Erythroblast (primary cell): ENCODE results near the gene UNC13D.

Experiments used
- DNase-seq, 2 experiments: peaks; one replicate each; lab custom pipeline; 2025; lab: John Stamatoyannopoulos, UW
- GATA1 ChIP-seq: IDR thresholded peaks from 2 replicates; pipeline ENCODE4 v1.6.1; 2011; ENCODE audit warnings: low read depth, mild to moderate bottlenecking, control low read depth, low read length, moderate library complexity
- POLR2A ChIP-seq: IDR thresholded peaks from 2 replicates; pipeline ENCODE4 v1.6.1; 2011; ENCODE audit warnings: mild to moderate bottlenecking, low read length

UNC13D gene

GRCh38 chr17:75810216-75810615 lies 34.0 kb downstream of the UNC13D start:
- no peak for DNase-seq
- TF ChIP-seq POLR2A = no peak

- no peak for TF ChIP-seq GATA1
- DNase-seq = no peak
Observed at GRCh38 chr17:75809631-75810111, 34.5 kb downstream of the UNC13D start.

DNA sequence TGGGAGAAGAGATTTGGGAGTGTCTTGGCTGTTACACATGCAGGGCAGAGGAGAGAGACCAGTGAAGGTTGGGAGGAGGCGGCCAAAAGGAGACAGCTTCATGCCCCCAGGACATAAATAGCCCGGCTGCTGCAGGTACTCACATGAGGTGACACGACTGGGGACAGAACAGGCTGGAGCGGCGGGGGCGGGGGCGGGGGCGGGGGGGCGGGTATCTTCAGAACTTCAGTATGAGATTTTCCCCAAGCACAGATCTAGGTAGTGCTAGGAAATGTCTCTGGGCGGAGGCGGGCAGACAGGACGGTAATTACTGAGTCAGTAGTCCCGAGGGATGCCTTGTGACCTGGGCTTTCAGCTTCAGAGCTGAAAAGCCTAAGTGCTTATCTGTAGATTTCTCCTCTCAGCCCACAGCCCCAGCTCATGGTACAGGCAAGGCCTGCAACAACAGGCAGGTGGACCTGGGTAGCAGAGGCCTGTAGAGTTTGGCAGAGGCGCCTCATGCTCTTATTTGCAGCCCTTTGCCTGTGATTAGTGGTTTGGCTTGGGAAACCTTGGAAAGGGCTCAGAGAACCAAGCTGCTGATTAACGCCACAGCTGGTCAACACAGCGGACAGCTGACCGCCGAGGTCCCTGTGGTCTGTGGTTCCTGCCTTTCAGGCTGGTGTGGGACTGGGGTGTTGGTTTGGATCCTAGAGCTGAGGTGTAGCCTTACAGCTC lies 35.1 kb downstream of the UNC13D start:
- no peak for DNase-seq
- TF ChIP-seq GATA1 (no peak), POLR2A (no peak)

DNA sequence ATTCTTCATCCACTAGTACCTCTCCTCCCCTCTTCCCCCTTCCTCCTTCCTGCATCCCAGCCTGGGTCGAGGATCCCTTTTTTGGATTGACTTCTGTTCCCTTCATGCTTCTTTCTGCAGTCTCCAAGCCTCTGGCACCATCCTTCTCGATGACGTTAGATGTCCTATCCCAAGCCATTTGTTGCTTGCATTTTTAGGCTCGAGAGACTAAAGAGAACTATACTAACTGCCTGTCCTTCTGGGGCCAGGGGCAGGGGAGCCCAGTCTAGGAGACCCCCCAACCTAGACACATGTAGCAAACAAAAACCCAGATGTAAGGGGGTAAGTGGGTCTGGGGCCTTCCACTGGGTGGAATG lies 35.7 kb downstream of the UNC13D start:
- no peak for TF ChIP-seq GATA1
- no peak for TF ChIP-seq POLR2A
- no peak for DNase-seq

DNA sequence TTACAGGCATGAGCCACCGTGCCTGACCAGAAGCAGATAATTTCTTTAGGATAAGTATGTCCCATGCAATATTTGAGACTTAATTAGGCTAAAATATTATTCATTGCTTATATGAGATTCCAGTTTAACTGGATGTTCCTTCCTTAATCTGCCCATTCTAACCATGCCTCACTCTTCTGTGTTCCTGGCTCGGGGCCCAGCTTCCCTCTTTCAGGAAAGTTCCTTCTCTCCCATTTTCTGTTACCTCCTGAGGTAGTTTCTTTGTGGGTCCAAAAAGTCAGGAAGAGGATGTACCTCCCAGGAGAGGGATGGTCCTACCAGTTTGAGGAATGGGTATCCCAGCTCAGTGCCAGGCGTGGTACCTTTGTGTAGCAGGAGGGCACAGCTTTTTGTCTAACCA lies 36.3 kb downstream of the UNC13D start:
- DNase-seq = no peak
- TF ChIP-seq POLR2A (no peak), GATA1 (no peak)

DNA sequence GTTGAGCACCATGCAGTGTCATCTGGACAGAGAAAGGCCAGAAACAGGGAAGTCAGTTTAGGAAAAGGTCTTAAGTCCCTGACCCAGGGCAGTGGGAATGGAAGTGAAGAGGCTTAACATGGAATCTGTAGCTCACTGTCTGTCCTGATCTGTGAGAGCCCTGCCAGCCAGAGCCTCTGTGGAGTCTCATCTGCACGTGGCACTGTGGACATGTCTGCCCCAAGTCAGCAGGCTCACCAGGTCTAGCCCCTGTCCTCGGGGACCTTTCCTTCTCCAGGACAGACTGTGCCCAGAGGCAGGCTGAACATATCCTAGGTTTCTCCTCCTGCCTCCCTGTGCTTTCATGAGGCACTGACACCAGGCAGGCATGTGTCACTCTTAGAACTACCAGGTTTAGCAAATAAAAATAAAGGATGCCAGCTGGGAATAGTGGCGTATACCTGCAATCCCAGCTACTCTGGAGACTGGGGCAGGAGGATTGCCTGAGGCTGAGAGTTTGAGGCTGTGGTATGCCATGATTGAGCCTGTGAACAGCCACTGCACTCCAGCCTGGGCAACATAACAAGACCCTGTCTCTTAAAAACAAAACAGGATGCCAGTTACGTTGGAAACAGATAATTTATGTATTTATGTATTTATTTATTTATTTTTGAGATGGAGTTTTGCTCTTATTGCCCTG lies 37.2 kb downstream of the UNC13D start:
- TF ChIP-seq POLR2A = no peak
- no peak for TF ChIP-seq GATA1
- DNase-seq = no peak

DNA sequence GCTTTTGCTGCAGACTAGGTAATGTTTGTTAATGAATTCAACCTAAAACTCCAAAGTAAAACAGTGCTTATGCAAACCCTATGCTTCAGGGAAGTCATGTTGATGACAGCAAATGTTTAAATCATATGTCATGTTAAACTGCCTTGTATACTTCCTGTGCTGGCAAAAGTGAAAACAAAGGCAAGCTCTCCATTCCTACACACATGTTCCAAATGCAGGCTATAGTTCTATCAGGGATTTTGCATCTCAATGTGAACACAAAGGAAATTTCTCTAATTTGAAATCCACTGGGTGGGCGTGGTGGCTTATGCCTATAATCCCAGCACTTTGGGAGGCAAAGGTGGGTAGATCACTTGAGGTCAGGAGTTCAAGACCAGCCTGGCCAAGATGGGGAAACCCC lies 40.3 kb downstream of the UNC13D start:
- TF ChIP-seq POLR2A (no peak), GATA1 (no peak)
- DNase-seq = no peak

GRCh38 chr17:75799402-75799801 lies 44.8 kb downstream of the UNC13D start:
- TF ChIP-seq POLR2A = no peak
- TF ChIP-seq GATA1 = no peak
- no peak for DNase-seq

GRCh38 chr17:75795820-75796607 lies 48.2 kb downstream of the UNC13D start:
- TF ChIP-seq GATA1 (no peak), POLR2A (no peak)

GRCh38 chr17:75793460-75793859 lies 50.7 kb downstream of the UNC13D start:
- DNase-seq = no peak
- TF ChIP-seq GATA1 = no peak
- TF ChIP-seq POLR2A = no peak

More at GRCh38 chr17:75795820-75796607, 48.2 kb downstream of the UNC13D start:
- no peak for DNase-seq

DNA sequence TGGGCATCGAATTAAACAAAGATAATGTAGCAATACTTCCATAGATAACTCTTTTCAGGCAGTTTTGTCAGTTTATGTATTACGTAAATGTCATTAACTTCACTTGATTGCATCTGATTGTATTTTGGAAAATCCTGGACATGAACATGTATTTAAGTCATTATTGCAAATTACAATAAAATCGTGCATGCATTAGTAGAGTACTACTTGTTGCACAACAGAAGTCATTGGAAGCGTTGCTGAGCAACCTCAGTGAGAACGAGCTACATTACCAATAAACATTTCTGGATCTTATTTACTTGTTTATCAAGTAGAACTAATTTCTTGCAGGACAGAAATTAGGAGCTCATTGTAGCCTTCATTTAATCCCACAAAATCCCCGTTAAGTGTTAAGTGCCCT lies 53.0 kb downstream of the UNC13D start:
- TF ChIP-seq GATA1 = no peak
- TF ChIP-seq POLR2A = no peak
- DNase-seq = no peak

DNA sequence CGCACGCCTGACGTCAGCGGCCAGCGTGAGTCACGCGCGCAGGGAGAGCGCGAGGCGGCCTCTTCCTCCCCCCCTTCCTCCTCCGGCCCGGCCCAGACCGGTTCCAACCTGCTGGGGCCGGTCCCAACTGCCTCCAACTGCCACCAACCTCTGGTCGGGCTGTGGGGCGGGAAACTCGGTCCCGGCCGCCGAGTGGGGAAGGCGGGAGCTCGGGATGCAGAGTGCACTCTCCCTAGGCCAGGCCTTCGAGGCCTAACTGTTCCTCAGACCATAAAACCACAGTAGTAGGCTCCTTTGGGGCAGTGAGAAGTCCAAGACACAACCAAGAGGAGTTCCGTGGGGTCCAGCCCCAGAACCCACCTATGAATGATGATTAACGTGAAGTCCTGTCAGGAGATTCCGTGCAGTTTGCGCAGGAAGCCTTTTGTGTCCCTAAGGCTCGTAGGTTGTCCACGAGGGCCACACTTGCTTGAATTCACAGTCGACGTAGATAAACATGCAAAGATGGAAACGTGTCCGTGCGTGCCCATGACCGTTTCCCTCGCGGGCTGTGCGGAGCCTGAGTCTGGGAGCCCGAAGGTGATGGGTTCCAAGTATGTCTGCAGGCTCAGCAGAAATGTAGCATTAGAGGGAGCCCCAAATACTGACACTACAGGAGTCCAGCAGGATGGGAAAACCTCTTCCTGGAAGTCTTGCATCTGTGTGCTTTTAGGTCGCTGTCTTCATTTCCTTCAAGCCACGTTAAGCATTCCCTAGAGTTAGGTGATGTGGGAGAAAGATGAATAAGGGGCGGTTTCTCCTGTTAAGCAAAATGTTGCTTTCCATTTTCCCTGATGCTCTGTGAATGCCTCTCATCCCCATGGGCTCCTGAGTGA lies 59.0 kb downstream of the UNC13D start:
- DNase-seq = peak; percentile 97 to 98
- TF ChIP-seq POLR2A = peak; percentile 83
- TF ChIP-seq GATA1 = no peak

DNA sequence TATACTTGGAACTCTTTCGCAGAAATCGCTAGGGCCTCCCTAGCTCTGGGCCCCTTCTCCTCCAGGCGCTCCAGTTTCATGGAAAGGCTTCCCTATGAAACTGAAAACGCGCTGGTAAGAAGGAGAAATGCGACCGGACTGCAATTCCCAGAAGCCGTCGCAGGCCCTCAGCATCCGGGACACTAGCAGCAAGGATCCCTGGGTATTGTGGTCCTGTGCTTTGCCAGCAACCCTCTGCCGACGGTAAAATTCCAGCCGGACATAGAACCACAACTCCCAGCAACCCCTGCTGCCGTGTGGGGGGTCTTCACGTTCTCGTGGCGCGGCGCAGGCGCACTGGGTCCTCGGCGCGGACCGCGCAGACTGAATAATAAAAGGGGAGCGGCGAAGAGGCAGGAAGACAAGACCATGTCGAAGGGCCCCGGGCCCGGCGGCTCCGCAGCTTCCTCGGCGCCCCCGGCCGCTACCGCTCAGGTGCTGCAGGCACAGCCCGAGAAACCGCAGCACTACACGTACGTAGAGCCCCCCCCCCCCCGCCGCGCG lies 59.7 kb downstream of the UNC13D start, which contains the start of gene UNK:
Gene UNK, plus strand, starts transcription at position 334 of the 543 bp plus-strand sequence. Its CDS starts 75 bp downstream, at position 409.
- TF ChIP-seq GATA1 (no peak), POLR2A (peak; percentile 72)
- DNase-seq = peak; percentile 99
